HG03060 (cell line): ENCODE data around the gene RPS2.
"Not testable (repeated sequence)": the region's sequence is repeated elsewhere in the genome, so short reads cannot be mapped to it uniquely, and the experiment has no call there.

Experiments used
- ATAC-seq: cut with Tn5 transposase; IDR thresholded peaks from one replicate; pipeline ENCODE4 v1.9.1; 2021; ENCODE audit warnings: low read depth, moderate number of reproducible peaks; ENCODE audit not compliant: unreplicated experiment

Gene RPS2

GRCh38 chr16:1924095-1924494, 40.5 kb downstream of the RPS2 start:
- no peak for ATAC-seq

GRCh38 chr16:1923299-1924034, 41.2 kb downstream of the RPS2 start:
- no peak for ATAC-seq

GRCh38 chr16:1922357-1922756, 42.3 kb downstream of the RPS2 start:
- no peak for ATAC-seq

- ATAC-seq: no peak
These were observed 43.9 kb downstream of the RPS2 start for GRCh38 chr16:1920727-1921171.

- ATAC-seq: not testable (repeated sequence)
These were observed 44.5 kb downstream of the RPS2 start for GRCh38 chr16:1920122-1920521.

GRCh38 chr16:1919327-1919998, 45.2 kb downstream of the RPS2 start:
- ATAC-seq: no peak

GRCh38 chr16:1918351-1919326, 46.0 kb downstream of the RPS2 start, which contains the start of gene HS3ST6:
HS3ST6 (minus strand) TSS chr16:1918415; CDS start chr16:1918323, 92 bp downstream.
- no peak for ATAC-seq

GRCh38 chr16:1917665-1918350, 46.8 kb downstream of the RPS2 start:
- ATAC-seq: no peak

- no peak for ATAC-seq
These were observed 47.5 kb downstream of the RPS2 start for GRCh38 chr16:1917056-1917664.

GRCh38 chr16:1916640-1916990, 48.0 kb downstream of the RPS2 start:
- no peak for ATAC-seq

- no peak for ATAC-seq
These were observed 48.6 kb downstream of the RPS2 start for GRCh38 chr16:1915732-1916639.

GRCh38 chr16:1914988-1915387, 49.6 kb downstream of the RPS2 start:
- ATAC-seq: no peak

GRCh38 chr16:1914084-1914608, 50.5 kb downstream of the RPS2 start:
- ATAC-seq: no peak

- ATAC-seq: no peak
These were observed 51.1 kb downstream of the RPS2 start for GRCh38 chr16:1913327-1914083.

GRCh38 chr16:1912215-1912543, 52.4 kb downstream of the RPS2 start:
- no peak for ATAC-seq
